K562 (cell line): ENCODE measurements around the gene MYO18A. TPM values are rescaled to one million over a fixed set of nuclear protein-coding genes. Genes with fewer than 3 reads are reported as not detected.

Experiments used
- ATAC-seq: fragments of 200-7000 bp; cut with Tn5 transposase; 3 replicates; pipeline ENCODE4 v1.9.1; 2020; ENCODE audit warnings: moderate library complexity
- BruUV-seq: library from RNA; stranded (reverse); fragments of 400-500 nt; replicated peaks from 2 replicates; lab custom pipeline; 2021; lab: Mats Ljungman, UMichigan
- CTCF ChIA-PET: fragments of 300-600 bp; formaldehyde crosslinking; extraction: SDS; loops from one replicate; lab custom pipeline; 2021; ENCODE audit warnings: low intra/inter-chr PET ratio; lab: Yijun Ruan, JAX
- POLR2A ChIA-PET: fragments of 300-600, 350-650 bp; sonication (Branson Sonifier 250); formaldehyde crosslinking; extraction: SDS; loops from one replicate; lab custom pipeline; 2021; ENCODE audit warnings: antibody characterized with exemption, inconsistent platforms; lab: Yijun Ruan, JAX
- DNase-seq, 4 experiments: peaks; one replicate each; pipeline versions ENCODE4 v3.0.0 to v3.0.0-alpha.2; 2011 to 2018; ENCODE audit warnings: low spot score in 3 of 4, mixed read lengths in 3 of 4; ENCODE audit errors: extremely low read depth in 1 of 4
- FAIRE-seq: peaks from 2 replicates; lab custom pipeline; 2011; peaks lifted over from hg19 to GRCh38; lab: Jason Lieb, UNC
- H2AFZ ChIP-seq: 2 replicates; pipeline ENCODE4 v1.6.0; 2011; ENCODE audit warnings: low read depth, low read length, control low read depth, inconsistent platforms
- H3K27ac ChIP-seq: fragments of 200-600 bp; 3 replicates; pipeline ENCODE4 v1.8.0; 2011; ENCODE audit warnings: low read depth, mild to moderate bottlenecking, control low read depth, inconsistent platforms, low read length, moderate library complexity, mixed read lengths; ENCODE audit errors: extremely low read depth
- H3K27me3 ChIP-seq, 2 experiments: fragments of 300-600 bp in 1 of 2; 2 replicates in 1 of 2; 3 replicates in 1 of 2; pipeline versions ENCODE4 v1.6.0 to v1.8.0; 2011; ENCODE audit warnings: inconsistent platforms in 2 of 2, low read length in 2 of 2, mild to moderate bottlenecking in 1 of 2, mixed read lengths in 1 of 2, moderate library complexity in 1 of 2; ENCODE audit not compliant: control insufficient read depth in 2 of 2, insufficient read depth in 2 of 2
- H3K36me3 ChIP-seq: fragments of 300-600 bp; 3 replicates; pipeline ENCODE4 v1.8.0; 2011; ENCODE audit warnings: mild to moderate bottlenecking, low read length, inconsistent platforms; ENCODE audit not compliant: control insufficient read depth, insufficient read depth
- H3K4me1 ChIP-seq, 2 experiments: fragments of 200-600 bp in 1 of 2; replicated peaks in 1 of 2; 2 replicates in 1 of 2; 3 replicates in 1 of 2; pipeline versions ENCODE4 v1.5.1 to v1.8.0; 2011; ENCODE audit warnings: inconsistent platforms in 2 of 2, low read length in 2 of 2, mild to moderate bottlenecking in 1 of 2, mixed read lengths in 1 of 2, moderate library complexity in 1 of 2; ENCODE audit not compliant: control insufficient read depth in 2 of 2, insufficient read depth in 2 of 2
- H3K4me2 ChIP-seq: 2 replicates; pipeline ENCODE4 v1.6.1; 2011; ENCODE audit warnings: low read length, control low read depth, inconsistent platforms, mixed read lengths; ENCODE audit not compliant: insufficient read depth
- H3K4me3 ChIP-seq: fragments of 200-600 bp; sonication (generic), shearing (Covaris generic); 2 replicates; pipeline ENCODE4 v1.5.1; 2016; ENCODE audit warnings: control low read depth, inconsistent platforms
- H3K79me2 ChIP-seq: fragments of 200-600 bp; 3 replicates; pipeline ENCODE4 v1.8.0; 2011; ENCODE audit warnings: low read length, inconsistent platforms; ENCODE audit not compliant: control insufficient read depth, insufficient read depth
- H3K9ac ChIP-seq, 2 experiments: 2 replicates each; pipeline versions ENCODE4 v1.6.0 to v1.6.1; 2011; ENCODE audit warnings: low read depth in 2 of 2, low read length in 2 of 2, control low read depth in 1 of 2, inconsistent platforms in 1 of 2, mild to moderate bottlenecking in 1 of 2, mixed read lengths in 1 of 2; ENCODE audit not compliant: insufficient read depth in 1 of 2
- H3K9me1 ChIP-seq: one replicate; pipeline ENCODE4 v1.6.0; 2011; ENCODE audit warnings: inconsistent platforms, mild to moderate bottlenecking, low read length, moderate library complexity; ENCODE audit not compliant: control insufficient read depth, insufficient read depth
- H3K9me3 ChIP-seq: replicated peaks from 2 replicates; pipeline ENCODE4 v1.5.1; 2011; ENCODE audit warnings: low read depth, low read length, inconsistent platforms; ENCODE audit not compliant: control insufficient read depth, insufficient read depth
- H4K20me1 ChIP-seq: replicated peaks from 2 replicates; pipeline ENCODE4 v1.6.1; 2011; ENCODE audit warnings: low read length, inconsistent platforms, mixed read lengths; ENCODE audit not compliant: control insufficient read depth, insufficient read depth
- ELF1 ChIP-seq: fragments of 200-800 bp; sonication (Bioruptor generic); IDR thresholded peaks from 2 replicates; pipeline ENCODE4 v1.6.1; 2016; ENCODE audit warnings: missing genetic modification characterization, missing compliant biosample characterization
- GATAD2B ChIP-seq: fragments of 450-650 bp; IDR thresholded peaks from 2 replicates; pipeline ENCODE4 v1.6.1; 2017; ENCODE audit warnings: mild to moderate bottlenecking, borderline replicate concordance
- HIVEP1 ChIP-seq: fragments of 250-450 bp; sonication (Bioruptor Pico); IDR thresholded peaks from 2 replicates; pipeline ENCODE4 v1.4.0; 2020; ENCODE audit warnings: mild to moderate bottlenecking
- L3MBTL2 ChIP-seq: fragments of 450-650 bp; IDR thresholded peaks from 2 replicates; pipeline ENCODE4 v1.6.1; 2016; ENCODE audit warnings: mild to moderate bottlenecking, moderate library complexity
- NR2C1 ChIP-seq, 2 experiments: fragments of 450-650 bp; IDR thresholded peaks; 2 replicates each; pipeline ENCODE4 v1.6.1; 2017; ENCODE audit warnings: mild to moderate bottlenecking in 2 of 2, antibody characterized with exemption in 1 of 2, inconsistent platforms in 1 of 2, missing compliant biosample characterization in 1 of 2, missing genetic modification characterization in 1 of 2
- SIN3B ChIP-seq: fragments of 450-650 bp; IDR thresholded peaks from 2 replicates; pipeline ENCODE4 v1.6.1; 2017; ENCODE audit warnings: low read depth, mild to moderate bottlenecking, moderate library complexity
- SMC3 ChIP-seq: conservative IDR thresholded peaks from 2 replicates; pipeline ENCODE4 v1.6.1; 2011; ENCODE audit warnings: low read depth, low read length, improper control_type of control experiment; ENCODE audit not compliant: insufficient read depth
- SNRNP70 ChIP-seq: fragments of 200-400 bp; formaldehyde crosslinking; optimal IDR thresholded peaks from 2 replicates; pipeline ENCODE3; 2017; ENCODE audit warnings: low read depth, low read length
- ZNF124 ChIP-seq: sonication (generic); formaldehyde crosslinking; IDR thresholded peaks from 2 replicates; pipeline ENCODE4 v1.8.1; 2022; ENCODE audit warnings: missing genetic modification reagents
- WGBS: fragments of 100-300 bp; shearing (Covaris generic); methylation state at CpG from one replicate; pipeline ENCODE4 v1.1.6; 2016; ENCODE audit warnings: low coverage, mixed read lengths; ENCODE audit not compliant: insufficient coverage; ENCODE audit errors: missing lambda C conversion rate; 5-methylcytosine and 5-hydroxymethylcytosine counted together
- in situ Hi-C: fragments of 300-500 bp; cut with MboI; formaldehyde crosslinking; loops from 4 replicates; pipeline ENCODE4 v1.15.0; 2018; ENCODE audit warnings: inconsistent platforms, mixed read lengths
- intact Hi-C: fragments of 100-400 bp; cut with micrococcal nuclease; formaldehyde crosslinking; loops from 2 replicates; pipeline ENCODE4 v1.14.2; 2022
- polyA plus RNA-seq, 8 experiments: library from polyadenylated mRNA; depleted of rRNA in 4 of 8; stranded (reverse) in 5 of 8; unstranded in 3 of 8; fragments of >200 nt; fragmentation: Nextera tagmentation in 2 of 8; fragmentation: Illumina TruSeq in 1 of 8; extraction: Ambion mirVana in 2 of 8; extraction: Trizol in 1 of 8; gene quantifications; 2 replicates each; pipeline versions ENCODE4 v1.2.1 to v1.2.3, GENCODE V29; 2011 to 2014; ENCODE audit warnings: inconsistent platforms in 1 of 8, missing spikeins in 1 of 8
- total RNA-seq, 7 experiments: library from RNA; depleted of rRNA in 6 of 7; stranded (reverse); fragments of >200 nt in 6 of 7; fragmentation: Illumina TruSeq in 2 of 7; extraction: Trizol in 2 of 7; gene quantifications; 2 replicates each; pipeline versions ENCODE4 v1.2.1 to v1.2.3, GENCODE V29; 2011 to 2021; ENCODE audit warnings: low replicate concordance in 1 of 7
- TF ChIP-seq, protein P1 (sequence below): fragments of 450-650 bp; conservative IDR thresholded peaks from 2 replicates; pipeline ENCODE4 v1.6.1; 2016; ENCODE audit warnings: missing genetic modification characterization, low read depth, mild to moderate bottlenecking, missing compliant biosample characterization, moderate library complexity
- TF ChIP-seq, protein P2 (sequence below), 2 experiments: fragments of 450-650 bp in 1 of 2; sonication (generic) in 1 of 2; formaldehyde crosslinking; conservative IDR thresholded peaks; 2 replicates each; pipeline versions ENCODE4 v1.4.0 to v1.8.1; 2020 to 2022; ENCODE audit warnings: mild to moderate bottlenecking in 1 of 2, missing genetic modification reagents in 1 of 2
- TF ChIP-seq, protein P3 (sequence below): sonication (generic); formaldehyde crosslinking; IDR thresholded peaks from 2 replicates; pipeline ENCODE4 v1.8.0; 2022; ENCODE audit warnings: mild to moderate bottlenecking, missing genetic modification reagents
- TF ChIP-seq, protein P4 (sequence below): sonication (generic); formaldehyde crosslinking; IDR thresholded peaks from 2 replicates; pipeline ENCODE4 v1.8.0; 2022; ENCODE audit warnings: mild to moderate bottlenecking, missing genetic modification reagents, borderline replicate concordance

Gene MYO18A
- total and polyA plus RNA-seq, 9 of the 15 experiments (the other 6 are each of a cell fraction or from before 2014, with no cell fraction given) = 2.5 to 65.4 (median 17.1) TPM

DNA sequence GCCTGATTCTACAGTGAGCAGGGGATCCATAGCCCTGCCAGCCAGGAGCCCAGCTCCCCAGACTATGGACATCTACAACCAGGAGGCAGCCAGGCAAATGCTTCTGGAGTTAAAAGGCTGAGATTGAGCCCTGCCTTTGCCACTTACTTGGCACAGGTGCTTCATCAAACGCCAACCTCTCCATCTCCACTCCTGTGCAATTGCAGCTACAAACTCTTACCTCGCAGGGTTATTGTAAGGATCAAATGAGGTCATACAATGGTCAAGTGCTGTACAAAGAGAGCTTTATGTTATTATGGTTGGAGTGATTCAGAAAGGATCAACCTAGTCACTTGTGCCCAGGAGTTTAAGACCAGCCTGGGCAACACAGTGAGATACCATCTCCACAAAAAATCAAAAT, 9.8 kb upstream of the MYO18A start:
- in situ Hi-C loops = no loop called here
- H2AFZ ChIP-seq = no peak overlapping the region
- no peak for TF ChIP-seq SIN3B
- no peak for TF ChIP-seq HIVEP1 (CRISPR knock-in tag)
- TF ChIP-seq L3MBTL2 = no peak
- no peak for TF ChIP-seq ZNF124 (CRISPR knock-in tag)
- no peak for TF ChIP-seq GATAD2B
- TF ChIP-seq NR2C1 (IDR thresholded peaks at IDR 0.05) = no peak
- no peak for TF ChIP-seq NR2C1 (tag; IDR thresholded peaks at IDR 0.05)
- TF ChIP-seq, protein P1, sequence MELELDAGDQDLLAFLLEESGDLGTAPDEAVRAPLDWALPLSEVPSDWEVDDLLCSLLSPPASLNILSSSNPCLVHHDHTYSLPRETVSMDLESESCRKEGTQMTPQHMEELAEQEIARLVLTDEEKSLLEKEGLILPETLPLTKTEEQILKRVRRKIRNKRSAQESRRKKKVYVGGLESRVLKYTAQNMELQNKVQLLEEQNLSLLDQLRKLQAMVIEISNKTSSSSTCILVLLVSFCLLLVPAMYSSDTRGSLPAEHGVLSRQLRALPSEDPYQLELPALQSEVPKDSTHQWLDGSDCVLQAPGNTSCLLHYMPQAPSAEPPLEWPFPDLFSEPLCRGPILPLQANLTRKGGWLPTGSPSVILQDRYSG = no peak
- no peak for TF ChIP-seq ELF1
- TF ChIP-seq, protein P2, sequence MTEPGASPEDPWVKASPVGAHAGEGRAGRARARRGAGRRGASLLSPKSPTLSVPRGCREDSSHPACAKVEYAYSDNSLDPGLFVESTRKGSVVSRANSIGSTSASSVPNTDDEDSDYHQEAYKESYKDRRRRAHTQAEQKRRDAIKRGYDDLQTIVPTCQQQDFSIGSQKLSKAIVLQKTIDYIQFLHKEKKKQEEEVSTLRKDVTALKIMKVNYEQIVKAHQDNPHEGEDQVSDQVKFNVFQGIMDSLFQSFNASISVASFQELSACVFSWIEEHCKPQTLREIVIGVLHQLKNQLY (CRISPR knock-in tag; conservative IDR thresholded peaks at IDR 0.05) = no peak
- no peak for TF ChIP-seq SNRNP70
- TF ChIP-seq, protein P3, sequence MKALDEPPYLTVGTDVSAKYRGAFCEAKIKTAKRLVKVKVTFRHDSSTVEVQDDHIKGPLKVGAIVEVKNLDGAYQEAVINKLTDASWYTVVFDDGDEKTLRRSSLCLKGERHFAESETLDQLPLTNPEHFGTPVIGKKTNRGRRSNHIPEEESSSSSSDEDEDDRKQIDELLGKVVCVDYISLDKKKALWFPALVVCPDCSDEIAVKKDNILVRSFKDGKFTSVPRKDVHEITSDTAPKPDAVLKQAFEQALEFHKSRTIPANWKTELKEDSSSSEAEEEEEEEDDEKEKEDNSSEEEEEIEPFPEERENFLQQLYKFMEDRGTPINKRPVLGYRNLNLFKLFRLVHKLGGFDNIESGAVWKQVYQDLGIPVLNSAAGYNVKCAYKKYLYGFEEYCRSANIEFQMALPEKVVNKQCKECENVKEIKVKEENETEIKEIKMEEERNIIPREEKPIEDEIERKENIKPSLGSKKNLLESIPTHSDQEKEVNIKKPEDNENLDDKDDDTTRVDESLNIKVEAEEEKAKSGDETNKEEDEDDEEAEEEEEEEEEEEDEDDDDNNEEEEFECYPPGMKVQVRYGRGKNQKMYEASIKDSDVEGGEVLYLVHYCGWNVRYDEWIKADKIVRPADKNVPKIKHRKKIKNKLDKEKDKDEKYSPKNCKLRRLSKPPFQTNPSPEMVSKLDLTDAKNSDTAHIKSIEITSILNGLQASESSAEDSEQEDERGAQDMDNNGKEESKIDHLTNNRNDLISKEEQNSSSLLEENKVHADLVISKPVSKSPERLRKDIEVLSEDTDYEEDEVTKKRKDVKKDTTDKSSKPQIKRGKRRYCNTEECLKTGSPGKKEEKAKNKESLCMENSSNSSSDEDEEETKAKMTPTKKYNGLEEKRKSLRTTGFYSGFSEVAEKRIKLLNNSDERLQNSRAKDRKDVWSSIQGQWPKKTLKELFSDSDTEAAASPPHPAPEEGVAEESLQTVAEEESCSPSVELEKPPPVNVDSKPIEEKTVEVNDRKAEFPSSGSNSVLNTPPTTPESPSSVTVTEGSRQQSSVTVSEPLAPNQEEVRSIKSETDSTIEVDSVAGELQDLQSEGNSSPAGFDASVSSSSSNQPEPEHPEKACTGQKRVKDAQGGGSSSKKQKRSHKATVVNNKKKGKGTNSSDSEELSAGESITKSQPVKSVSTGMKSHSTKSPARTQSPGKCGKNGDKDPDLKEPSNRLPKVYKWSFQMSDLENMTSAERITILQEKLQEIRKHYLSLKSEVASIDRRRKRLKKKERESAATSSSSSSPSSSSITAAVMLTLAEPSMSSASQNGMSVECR (CRISPR knock-in tag) = no peak
- no peak for TF ChIP-seq SMC3
- TF ChIP-seq, protein P4, sequence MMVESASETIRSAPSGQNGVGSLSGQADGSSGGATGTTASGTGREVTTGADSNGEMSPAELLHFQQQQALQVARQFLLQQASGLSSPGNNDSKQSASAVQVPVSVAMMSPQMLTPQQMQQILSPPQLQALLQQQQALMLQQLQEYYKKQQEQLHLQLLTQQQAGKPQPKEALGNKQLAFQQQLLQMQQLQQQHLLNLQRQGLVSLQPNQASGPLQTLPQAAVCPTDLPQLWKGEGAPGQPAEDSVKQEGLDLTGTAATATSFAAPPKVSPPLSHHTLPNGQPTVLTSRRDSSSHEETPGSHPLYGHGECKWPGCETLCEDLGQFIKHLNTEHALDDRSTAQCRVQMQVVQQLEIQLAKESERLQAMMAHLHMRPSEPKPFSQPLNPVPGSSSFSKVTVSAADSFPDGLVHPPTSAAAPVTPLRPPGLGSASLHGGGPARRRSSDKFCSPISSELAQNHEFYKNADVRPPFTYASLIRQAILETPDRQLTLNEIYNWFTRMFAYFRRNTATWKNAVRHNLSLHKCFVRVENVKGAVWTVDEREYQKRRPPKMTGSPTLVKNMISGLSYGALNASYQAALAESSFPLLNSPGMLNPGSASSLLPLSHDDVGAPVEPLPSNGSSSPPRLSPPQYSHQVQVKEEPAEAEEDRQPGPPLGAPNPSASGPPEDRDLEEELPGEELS (CRISPR knock-in tag) = no peak
- H3K4me3 ChIP-seq = no peak overlapping the region
- H3K27ac ChIP-seq = no peak overlapping the region
- no peak overlapping the region for H3K4me2 ChIP-seq
- no peaks in the 10 kb centered on the region for H3K9me1 ChIP-seq
- CTCF ChIA-PET = no interaction called here
- ATAC-seq (no peak), DNase-seq (no peak), FAIRE-seq (no peak)
- no TSS peak for BruUV-seq
- no peaks in the 10 kb centered on the region for H3K36me3 ChIP-seq
- no peak overlapping the region for H3K9ac ChIP-seq
- intact Hi-C loops = no loop called here
- H3K9me3 ChIP-seq = no peaks in the 10 kb centered on the region
- H3K79me2 ChIP-seq = no peaks in the 10 kb centered on the region
- H3K27me3 ChIP-seq = no peaks in the 10 kb centered on the region
- 21% methylated on average over 2 of the region's 2 CpGs for WGBS
- POLR2A ChIA-PET = interaction anchor here (1.0 kb wide), 1 partner anchor 14 kb away, joined by 5 read pairs; no protein-coding TSS in a partner anchor
- H4K20me1 ChIP-seq = no peaks in the 10 kb centered on the region
- H3K4me1 ChIP-seq = no peaks in the 10 kb centered on the region
